GM12874 (cell line): ENCODE results near the gene ZNF273.

Experiments
- CTCF ChIP-seq: IDR thresholded peaks from 2 replicates; pipeline ENCODE4 v1.5.1; 2011; ENCODE audit warnings: low read depth, mild to moderate bottlenecking, control low read depth, low read length, moderate library complexity; ENCODE audit not compliant: insufficient read depth

The ZNF273 gene

GRCh38 chr7:64874114-64874513, 29.0 kb upstream of the ZNF273 start:
- no peak for TF ChIP-seq CTCF

GRCh38 chr7:64874562-64875250, 28.4 kb upstream of the ZNF273 start:
- TF ChIP-seq CTCF: no peak

GRCh38 chr7:64875258-64875657, 27.8 kb upstream of the ZNF273 start:
- TF ChIP-seq CTCF: no peak

GRCh38 chr7:64875658-64876406, 27.2 kb upstream of the ZNF273 start:
- no peak for TF ChIP-seq CTCF

GRCh38 chr7:64876792-64877713, 26.0 kb upstream of the ZNF273 start:
- no peak for TF ChIP-seq CTCF

GRCh38 chr7:64877714-64878610, 25.1 kb upstream of the ZNF273 start:
- no peak for TF ChIP-seq CTCF
